ENCODE data around the gene MOB2.

GRCh38 chr11:1509626-1510255 lies 23.2 kb upstream of the MOB2 start:
- TF ChIP-seq, protein P1, sequence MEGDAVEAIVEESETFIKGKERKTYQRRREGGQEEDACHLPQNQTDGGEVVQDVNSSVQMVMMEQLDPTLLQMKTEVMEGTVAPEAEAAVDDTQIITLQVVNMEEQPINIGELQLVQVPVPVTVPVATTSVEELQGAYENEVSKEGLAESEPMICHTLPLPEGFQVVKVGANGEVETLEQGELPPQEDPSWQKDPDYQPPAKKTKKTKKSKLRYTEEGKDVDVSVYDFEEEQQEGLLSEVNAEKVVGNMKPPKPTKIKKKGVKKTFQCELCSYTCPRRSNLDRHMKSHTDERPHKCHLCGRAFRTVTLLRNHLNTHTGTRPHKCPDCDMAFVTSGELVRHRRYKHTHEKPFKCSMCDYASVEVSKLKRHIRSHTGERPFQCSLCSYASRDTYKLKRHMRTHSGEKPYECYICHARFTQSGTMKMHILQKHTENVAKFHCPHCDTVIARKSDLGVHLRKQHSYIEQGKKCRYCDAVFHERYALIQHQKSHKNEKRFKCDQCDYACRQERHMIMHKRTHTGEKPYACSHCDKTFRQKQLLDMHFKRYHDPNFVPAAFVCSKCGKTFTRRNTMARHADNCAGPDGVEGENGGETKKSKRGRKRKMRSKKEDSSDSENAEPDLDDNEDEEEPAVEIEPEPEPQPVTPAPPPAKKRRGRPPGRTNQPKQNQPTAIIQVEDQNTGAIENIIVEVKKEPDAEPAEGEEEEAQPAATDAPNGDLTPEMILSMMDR (conservative IDR thresholded peaks at IDR 0.05; ENCODE audit: low read length): no peak
- TF ChIP-seq EZH2phosphoT487 (IDR thresholded peaks at IDR 0.05; ENCODE audit: borderline replicate concordance, low read depth, low read length): no peak
